Caco-2 (cell line): ENCODE measurements around the gene FRMD4A. TPM values are rescaled to one million over a fixed set of nuclear protein-coding genes. Genes with fewer than 3 reads are reported as not detected.
A peak's percentile ranks its signal among the peaks of the same experiment; 100 is the strongest.

ENCODE experiments used
- BruUV-seq: library from RNA; stranded (reverse); fragments of 400-500 nt; replicated peaks from 2 replicates; lab custom pipeline; 2021; lab: Mats Ljungman, UMichigan
- CTCF ChIA-PET: fragments of 300-600 bp; sonication (Branson Sonifier 250); formaldehyde crosslinking; loops from one replicate; lab custom pipeline; 2022; ENCODE audit warnings: antibody characterized with exemption; lab: Charles Lee
- POLR2A ChIA-PET: fragments of 300-600 bp; sonication (Branson Sonifier 250); formaldehyde crosslinking; loops from one replicate; lab custom pipeline; 2022; ENCODE audit warnings: antibody characterized with exemption; lab: Charles Lee
- DNase-seq, 2 experiments: peaks; one replicate each; pipeline versions ENCODE4 v3.0.0 to v3.0.0-alpha.2; 2020 to 2022
- H3K27me3 ChIP-seq: replicated peaks from 2 replicates; pipeline ENCODE4 v1.6.0; 2011; ENCODE audit warnings: low read length; ENCODE audit not compliant: control insufficient read depth, insufficient read depth
- H3K36me3 ChIP-seq: 2 replicates; pipeline ENCODE4 v1.5.1; 2011; ENCODE audit warnings: low read length; ENCODE audit not compliant: control insufficient read depth, insufficient read depth
- H3K4me1 ChIP-seq: fragments of 250-450 bp; sonication (Bioruptor Pico); 2 replicates; pipeline ENCODE4 v1.5.1; 2020; ENCODE audit warnings: mild to moderate bottlenecking
- H3K4me3 ChIP-seq: 2 replicates; pipeline ENCODE4 v1.5.1; 2011; ENCODE audit warnings: low read depth, mild to moderate bottlenecking, control low read depth, low read length
- H3K9me3 ChIP-seq: fragments of 250-450 bp; sonication (Bioruptor Pico); 2 replicates; pipeline ENCODE4 v1.5.1; 2020; ENCODE audit warnings: mild to moderate bottlenecking, moderate library complexity
- H3K27ac Mint-ChIP-seq: one replicate; pipeline ENCODE4 v1.8.0; 2022; ENCODE audit warnings: mixed read lengths; ENCODE audit not compliant: unreplicated experiment
- H3K27me3 Mint-ChIP-seq: one replicate; pipeline ENCODE4 v1.8.0; 2022; ENCODE audit warnings: mixed read lengths; ENCODE audit not compliant: insufficient read depth, unreplicated experiment
- H3K36me3 Mint-ChIP-seq: one replicate; pipeline ENCODE4 v1.8.0; 2022; ENCODE audit warnings: mild to moderate bottlenecking, mixed read lengths; ENCODE audit not compliant: insufficient read depth, unreplicated experiment
- H3K4me1 Mint-ChIP-seq: one replicate; pipeline ENCODE4 v1.8.0; 2022; ENCODE audit warnings: low read depth, mixed read lengths; ENCODE audit not compliant: unreplicated experiment
- H3K4me3 Mint-ChIP-seq: one replicate; pipeline ENCODE4 v1.8.0; 2022; ENCODE audit warnings: mild to moderate bottlenecking, moderate library complexity, mixed read lengths; ENCODE audit not compliant: unreplicated experiment
- H3K9me3 Mint-ChIP-seq: one replicate; pipeline ENCODE4 v1.8.0; 2022; ENCODE audit warnings: mixed read lengths; ENCODE audit not compliant: unreplicated experiment
- CTCF ChIP-seq, 2 experiments: fragments of 200-600 bp in 1 of 2; IDR thresholded peaks; 1 replicate in 1 of 2; 2 replicates in 1 of 2; pipeline versions ENCODE4 v1.5.1 to v1.8.0; 2011 to 2022; ENCODE audit warnings: antibody characterized with exemption in 1 of 2, control low read depth in 1 of 2, inconsistent platforms in 1 of 2, low read depth in 1 of 2, low read length in 1 of 2, mild to moderate bottlenecking in 1 of 2, moderate library complexity in 1 of 2; ENCODE audit not compliant: insufficient read depth in 1 of 2, severe bottlenecking in 1 of 2, unreplicated experiment in 1 of 2
- intact Hi-C: fragments of 100-400 bp; cut with micrococcal nuclease; formaldehyde crosslinking; loops from one replicate; pipeline ENCODE4 v1.10.0; 2022; ENCODE audit not compliant: unreplicated experiment
- total RNA-seq: library from RNA; stranded (reverse); gene quantifications from 2 replicates; pipeline ENCODE4 v1.2.3, GENCODE V29; 2022

FRMD4A gene
- total RNA-seq, 1 experiment from 2014 or later, result 52.1 TPM

DNA sequence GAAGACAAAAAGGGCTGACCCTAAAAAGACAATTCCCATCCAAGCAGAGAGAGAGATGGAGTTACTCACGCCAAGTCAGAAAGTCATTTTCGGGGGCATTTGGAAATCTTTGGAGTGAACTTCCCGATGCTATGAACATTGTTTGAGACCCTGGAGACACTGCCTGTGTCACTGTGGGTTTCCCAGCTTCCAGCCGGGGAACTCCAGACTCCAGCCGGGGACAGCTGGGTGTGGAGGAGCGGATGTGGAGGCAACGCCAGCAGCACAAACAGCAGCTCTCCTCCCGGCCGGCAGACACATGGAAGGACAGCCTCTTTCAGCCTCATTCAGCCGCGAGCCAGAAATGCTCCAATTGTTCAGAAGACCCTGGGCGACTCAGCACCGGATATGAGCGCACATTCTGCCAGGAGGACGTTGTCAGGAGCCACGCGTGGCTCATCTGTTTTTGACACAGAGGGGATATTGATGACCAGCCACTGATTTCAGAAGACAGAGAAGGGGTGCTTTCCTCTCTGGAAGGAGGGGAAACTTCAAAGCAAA lies 646.4 kb downstream of the FRMD4A start:
- no peak for DNase-seq
- TF ChIP-seq CTCF (IDR thresholded peaks at IDR 0.05; ENCODE audit: insufficient read depth in 1 of 2, low read depth in 1 of 2, low read length in 1 of 2, severe bottlenecking in 1 of 2, unreplicated experiment in 1 of 2), result no peak
- no TSS peak for BruUV-seq
- H3K9me3 ChIP-seq, result no peaks in the 10 kb centered on the region
- no peak overlapping the region for H3K4me3 Mint-ChIP-seq
- H3K4me1 ChIP-seq, result peaks cover 17% of the 10 kb centered on the region
- peaks cover 15% of the 10 kb centered on the region for H3K4me1 Mint-ChIP-seq
- no peaks in the 10 kb centered on the region for H3K9me3 Mint-ChIP-seq
- H3K36me3 ChIP-seq, result peaks cover 7% of the 10 kb centered on the region; the same call in 1 of the 2 replicates
- H3K36me3 Mint-ChIP-seq, result peaks cover 60% of the 10 kb centered on the region
- H3K27ac Mint-ChIP-seq, result peak overlapping the region; percentile 58
- POLR2A ChIA-PET, result no interaction called here
- H3K27me3 Mint-ChIP-seq, result no peaks in the 10 kb centered on the region
- CTCF ChIA-PET, result interaction anchor here (0.6 kb wide), 1 partner anchor 62 kb away, joined by 9 read pairs; no protein-coding TSS in a partner anchor
- H3K27me3 ChIP-seq, result no peaks in the 10 kb centered on the region
- no peak overlapping the region for H3K4me3 ChIP-seq
- intact Hi-C loops, result no loop called here

- no peak for TF ChIP-seq CTCF (IDR thresholded peaks at IDR 0.05; ENCODE audit: insufficient read depth in 1 of 2, low read depth in 1 of 2, low read length in 1 of 2, severe bottlenecking in 1 of 2, unreplicated experiment in 1 of 2)
- ChIA-PET POLR2A (no interaction called here), CTCF (no interaction called here)
- DNase-seq, result no peak
- no peaks in the 10 kb centered on the region for H3K9me3 ChIP-seq
- Mint-ChIP-seq H3K4me1 (peaks cover 15% of the 10 kb centered on the region), H3K36me3 (peaks cover 64% of the 10 kb centered on the region), H3K9me3 (no peaks in the 10 kb centered on the region), H3K4me3 (no peak overlapping the region), H3K27ac (no peak overlapping the region), H3K27me3 (no peaks in the 10 kb centered on the region)
- peaks cover 7% of the 10 kb centered on the region; the same call in 1 of the 2 replicates for H3K36me3 ChIP-seq
- no peaks in the 10 kb centered on the region for H3K27me3 ChIP-seq
- peaks cover 17% of the 10 kb centered on the region for H3K4me1 ChIP-seq
- H3K4me3 ChIP-seq, result no peak overlapping the region
- BruUV-seq, result no TSS peak
- intact Hi-C loops, result no loop called here
Observed at GRCh38 chr10:13683017-13683416, 647.7 kb downstream of the FRMD4A start.

GRCh38 chr10:13681960-13682359 lies 648.8 kb downstream of the FRMD4A start:
- Histone ChIP-seq H3K9me3 (no peaks in the 10 kb centered on the region), H3K4me1 (peaks cover 17% of the 10 kb centered on the region), H3K27me3 (no peaks in the 10 kb centered on the region), H3K4me3 (no peak overlapping the region), H3K36me3 (peaks cover 6% of the 10 kb centered on the region; the same call in 1 of the 2 replicates)
- H3K4me3 Mint-ChIP-seq, result no peak overlapping the region
- ChIA-PET CTCF (interaction anchor here (0.9 kb wide), 1 partner anchor 22 kb away, joined by 3 read pairs; no protein-coding TSS in a partner anchor), POLR2A (no interaction called here)
- BruUV-seq, result no TSS peak
- TF ChIP-seq CTCF (IDR thresholded peaks at IDR 0.05; ENCODE audit: insufficient read depth in 1 of 2, low read depth in 1 of 2, low read length in 1 of 2, severe bottlenecking in 1 of 2, unreplicated experiment in 1 of 2), result no peak
- intact Hi-C loops, result loop anchor here (1.0 to 2.0 kb wide), 3 partner anchors 8 to 13 kb away; no protein-coding TSS in a partner anchor
- no peak for DNase-seq
- peak overlapping the region; percentile 0 for H3K27ac Mint-ChIP-seq
- no peaks in the 10 kb centered on the region for H3K27me3 Mint-ChIP-seq
- H3K4me1 Mint-ChIP-seq, result peaks cover 15% of the 10 kb centered on the region
- peaks cover 65% of the 10 kb centered on the region for H3K36me3 Mint-ChIP-seq
- H3K9me3 Mint-ChIP-seq, result no peaks in the 10 kb centered on the region
